Activated gamma-delta T cell treated with Interleukin-2 at 50 U/mL for 16 hours (primary cell): ENCODE results near the gene PRKAR1B.

Experiments
- DNase-seq: peaks from one replicate; pipeline ENCODE4 v3.0.0-alpha.2; 2020

The PRKAR1B gene

DNA sequence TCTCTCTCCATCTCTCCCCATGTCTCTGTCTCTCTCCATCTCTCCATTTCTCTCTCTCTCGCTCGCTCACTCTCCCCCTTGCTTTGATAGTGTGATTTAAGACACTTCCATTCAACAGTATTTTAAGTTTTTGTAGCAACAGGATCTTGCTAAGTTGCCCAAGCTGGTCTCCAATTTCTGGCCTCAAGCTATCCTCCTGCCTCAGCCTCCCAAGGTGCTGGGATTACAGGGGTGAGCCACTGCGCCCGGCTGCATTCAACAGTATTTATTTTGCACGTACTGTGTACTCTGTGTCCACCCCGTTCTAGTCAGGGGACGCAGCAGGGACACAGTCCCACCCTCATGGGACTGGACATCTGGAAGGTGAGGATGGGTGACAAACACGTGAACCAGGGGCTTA, 193.0 kb downstream of the PRKAR1B start:
- no peak for DNase-seq

DNA sequence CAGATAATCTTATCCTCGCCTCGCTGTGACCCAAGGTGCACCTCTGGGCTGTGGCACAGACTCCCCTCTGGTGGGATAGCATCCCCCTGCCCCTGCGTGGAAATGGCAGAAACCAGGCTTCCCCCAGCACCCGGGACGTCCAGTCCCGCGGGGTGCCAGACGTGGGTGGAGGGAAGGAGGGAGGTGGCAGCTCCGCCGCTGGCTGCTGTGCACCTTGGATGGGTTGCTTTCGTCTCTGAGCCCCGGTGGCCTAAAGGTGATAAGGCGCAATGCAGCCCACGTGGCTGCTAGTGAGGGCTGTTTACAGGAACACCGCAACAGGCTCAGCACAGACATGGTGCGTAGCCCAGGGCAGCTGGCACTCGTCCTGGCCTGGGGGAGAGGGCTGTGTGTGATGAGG, 193.8 kb downstream of the PRKAR1B start:
- DNase-seq, result no peak

DNA sequence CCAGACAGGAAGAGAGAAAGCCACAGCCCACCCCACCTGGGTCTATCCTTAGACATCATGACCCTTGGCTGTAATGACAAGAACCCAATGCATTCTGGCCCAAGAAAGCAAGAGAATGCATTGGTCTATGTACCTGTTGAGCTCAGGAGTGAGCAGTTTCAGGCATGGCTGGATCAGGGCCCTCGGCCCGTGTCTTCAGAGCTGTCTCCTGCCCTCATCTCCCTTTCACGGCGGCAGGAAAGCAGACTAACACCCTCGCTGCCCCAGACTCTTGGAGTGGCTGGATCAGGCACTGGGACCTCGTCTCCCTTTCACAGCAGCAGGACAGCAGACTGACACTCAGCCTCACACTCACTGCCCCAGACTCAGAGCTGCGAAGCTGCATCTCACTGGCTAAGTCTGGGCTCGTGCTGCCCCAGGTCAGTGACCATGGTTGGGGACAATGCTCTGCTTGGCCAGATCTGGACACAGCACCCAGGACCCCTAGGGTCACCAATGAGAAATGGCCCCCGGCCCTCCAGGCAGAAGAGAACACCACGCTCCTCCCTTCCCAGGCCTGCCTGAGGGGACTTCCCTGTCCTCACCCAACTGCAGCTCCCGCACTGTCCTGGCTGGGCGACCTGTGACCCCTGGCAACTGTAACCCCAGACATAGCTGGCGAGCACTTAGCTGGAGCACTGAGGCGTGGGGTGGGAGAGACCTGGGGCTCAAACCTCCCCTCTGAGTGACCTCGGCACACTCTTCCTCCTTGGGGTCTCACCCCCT, 194.5 kb downstream of the PRKAR1B start:
- DNase-seq, result no peak

DNA sequence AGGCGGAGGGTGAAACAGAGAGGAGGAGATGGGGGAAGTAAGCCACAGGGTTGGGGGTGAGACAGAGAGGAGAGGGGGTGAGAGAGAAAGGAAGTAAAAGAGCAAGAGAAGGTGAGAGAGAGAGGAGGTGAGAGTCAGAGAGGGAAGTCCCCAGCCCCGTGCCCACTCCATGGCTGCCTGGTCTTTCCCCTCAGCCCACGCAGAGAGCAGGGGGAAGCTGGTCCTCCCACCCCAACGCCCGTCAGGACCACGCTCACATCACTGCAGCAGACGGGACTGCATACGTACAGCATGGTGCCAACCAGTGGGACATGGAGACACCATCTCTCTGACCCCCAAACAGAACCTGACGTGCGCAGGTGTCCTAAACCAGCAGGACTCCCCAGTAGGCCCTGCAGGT, 195.3 kb downstream of the PRKAR1B start:
- no peak for DNase-seq

DNA sequence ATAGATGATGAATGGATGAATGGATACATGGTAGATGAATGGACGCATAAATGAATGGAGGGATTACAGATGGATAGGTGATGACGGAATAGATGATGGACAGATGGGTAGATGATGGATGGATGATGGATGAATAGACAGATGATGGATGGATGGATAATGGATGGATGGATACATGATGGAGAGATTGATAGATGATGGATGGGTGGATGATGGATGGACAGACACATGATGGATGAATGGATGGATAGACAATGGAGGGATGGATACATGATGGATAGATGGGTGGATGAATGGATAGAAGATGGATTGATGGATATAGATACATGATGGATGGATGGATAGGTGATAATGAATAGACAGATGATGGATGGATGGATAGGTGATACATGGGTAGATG, 198.6 kb downstream of the PRKAR1B start:
- DNase-seq, result no peak

DNA sequence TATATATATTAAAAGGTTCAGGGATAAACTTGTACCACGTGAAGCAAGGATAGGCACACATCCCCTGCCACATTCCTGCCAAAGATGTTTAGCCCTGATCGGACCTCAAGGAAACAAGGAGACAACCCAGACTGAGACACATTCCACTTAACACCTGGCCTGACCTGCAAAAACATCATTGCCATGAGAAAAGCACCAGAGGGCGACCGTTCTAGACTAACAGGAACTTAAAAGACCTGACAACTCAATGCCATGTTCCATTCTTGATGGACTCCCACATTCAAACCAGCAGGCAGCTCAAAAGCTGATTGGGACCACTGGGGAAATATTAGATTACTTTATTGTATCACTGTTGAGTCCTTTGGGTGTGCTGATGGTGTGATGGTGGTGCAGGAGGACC, 199.4 kb downstream of the PRKAR1B start:
- DNase-seq, result no peak

DNA sequence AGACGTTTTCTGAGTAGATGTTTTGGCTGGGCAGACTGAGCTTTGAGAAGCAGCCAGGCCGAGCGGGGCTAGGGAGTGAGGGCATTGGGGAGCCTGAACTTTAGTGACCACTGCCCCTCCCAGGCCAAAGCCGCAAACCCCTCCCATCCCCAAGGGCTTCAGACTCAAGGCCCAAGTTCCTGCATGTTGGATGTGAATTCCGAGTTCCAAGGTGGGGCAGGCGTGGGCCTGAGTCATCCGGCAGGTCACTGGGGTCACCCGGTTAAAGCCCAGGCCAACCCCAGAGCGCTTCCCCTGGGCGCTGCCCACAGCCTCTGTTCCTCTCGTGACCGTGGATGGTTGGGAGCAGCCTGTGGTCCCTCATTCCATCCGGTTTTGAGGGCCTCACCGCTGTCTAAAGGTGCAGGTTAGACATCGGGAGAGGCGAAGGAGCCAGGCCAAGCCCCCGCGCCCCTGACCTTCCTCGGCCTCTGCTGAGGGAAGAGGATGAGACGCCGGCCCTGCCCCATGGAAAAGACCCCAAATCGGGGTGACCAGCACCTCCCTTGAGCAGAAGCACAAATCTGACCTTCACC, 200.5 kb downstream of the PRKAR1B start:
- no peak for DNase-seq

DNA sequence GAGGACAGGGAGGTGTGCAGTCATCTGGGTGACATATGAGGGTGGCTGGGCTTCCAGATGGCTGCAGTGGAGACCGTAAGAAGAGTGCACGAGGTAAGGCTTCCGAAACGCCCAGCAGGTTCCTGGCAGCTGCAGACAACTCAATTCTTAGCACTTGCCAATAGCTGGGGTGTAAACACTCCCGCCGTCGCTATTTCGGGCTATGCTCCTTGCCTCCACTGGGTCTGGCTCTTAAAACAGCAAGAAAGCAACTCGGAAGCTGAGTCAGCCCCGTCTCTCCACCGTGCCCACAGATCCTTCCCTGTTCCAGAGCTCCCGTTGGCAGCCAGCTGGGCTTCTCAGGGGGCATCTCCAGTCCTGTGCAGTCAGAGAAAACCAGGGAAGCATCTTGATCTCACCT, 201.3 kb downstream of the PRKAR1B start:
- no peak for DNase-seq

DNA sequence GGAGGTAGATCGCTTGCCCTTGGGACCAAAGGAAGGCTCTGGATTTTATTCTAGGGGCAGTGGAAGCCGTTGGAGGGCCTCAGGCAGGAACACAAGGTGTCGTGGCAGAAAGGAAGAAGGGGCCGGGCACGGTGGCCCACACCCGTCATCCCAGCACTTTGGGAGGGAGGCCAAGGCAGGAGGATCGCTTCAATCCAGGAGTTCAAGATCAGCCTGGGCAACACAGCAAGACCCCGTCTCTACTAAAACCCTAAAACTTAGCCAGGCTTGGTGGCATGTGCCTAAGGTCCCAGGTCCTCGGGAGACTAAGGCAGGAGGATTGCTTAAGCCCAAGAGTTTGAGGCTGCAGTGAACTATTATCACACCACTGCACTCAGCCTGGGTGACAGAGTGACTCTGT, 202.3 kb downstream of the PRKAR1B start:
- no peak for DNase-seq

DNA sequence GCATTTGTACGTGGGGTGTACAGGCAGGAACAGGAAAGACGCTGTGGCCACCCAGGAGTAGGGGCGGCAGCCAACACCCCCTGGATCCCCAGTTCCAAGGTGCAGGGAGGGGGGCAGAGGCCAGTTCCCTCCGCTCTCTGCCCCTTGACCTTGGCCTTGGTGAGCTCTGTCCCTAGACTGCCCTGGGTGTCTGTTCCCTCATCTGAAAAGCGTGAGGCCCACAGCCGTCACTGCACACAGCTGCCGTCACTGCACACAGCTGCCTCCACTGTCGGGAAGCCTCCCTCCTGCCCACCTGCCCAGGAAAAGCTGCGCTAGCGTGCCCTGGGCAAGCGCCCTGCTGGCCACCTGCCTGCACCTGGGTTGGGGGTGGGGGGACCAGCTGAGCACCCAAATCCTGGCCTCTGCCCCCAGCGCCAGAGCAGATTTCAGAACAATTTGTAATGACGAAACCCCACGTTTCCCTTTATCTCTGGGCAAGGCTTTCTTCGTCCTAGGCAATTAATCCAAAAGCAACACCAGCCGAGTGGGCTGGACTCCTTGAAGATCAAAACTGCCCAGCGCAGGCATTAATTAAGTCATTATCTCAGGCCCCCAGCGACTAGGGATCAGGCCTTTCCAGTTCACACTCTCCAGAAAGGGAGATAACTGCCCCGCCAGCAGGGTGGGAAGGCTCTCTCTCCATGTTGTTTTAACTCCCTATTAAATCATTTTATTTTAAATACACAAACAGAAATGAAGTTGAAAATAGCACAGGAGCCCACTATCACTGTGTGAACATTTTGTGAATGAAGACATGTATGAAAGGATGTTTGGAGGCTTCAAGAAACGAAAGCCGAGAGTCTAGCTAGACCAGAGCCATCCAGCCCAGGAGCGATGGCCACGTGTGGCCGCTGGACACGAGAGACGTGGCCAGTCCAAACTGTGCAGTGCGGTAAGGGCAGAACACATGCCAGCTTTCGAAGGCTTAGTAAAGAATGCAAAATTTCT, 203.4 kb downstream of the PRKAR1B start:
- DNase-seq, result no peak

DNA sequence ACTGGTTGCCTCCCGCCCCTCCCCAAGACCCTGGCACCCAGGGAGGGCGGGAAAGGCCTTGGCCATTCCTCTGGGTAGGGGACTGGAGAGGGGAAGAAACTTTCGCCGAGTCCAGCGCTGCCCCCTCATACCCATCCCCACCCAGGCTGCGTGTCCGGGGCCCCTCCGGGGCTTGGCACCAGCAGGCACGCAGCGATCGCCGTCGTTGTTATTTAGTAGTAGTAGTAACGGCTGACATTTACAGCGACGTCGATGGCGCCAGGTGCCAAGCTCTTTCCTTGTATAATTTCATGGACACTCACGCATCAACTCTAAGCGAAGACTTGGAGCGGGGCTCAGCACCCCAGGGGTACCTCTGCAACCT, 204.1 kb downstream of the PRKAR1B start:
- DNase-seq, result no peak

DNA sequence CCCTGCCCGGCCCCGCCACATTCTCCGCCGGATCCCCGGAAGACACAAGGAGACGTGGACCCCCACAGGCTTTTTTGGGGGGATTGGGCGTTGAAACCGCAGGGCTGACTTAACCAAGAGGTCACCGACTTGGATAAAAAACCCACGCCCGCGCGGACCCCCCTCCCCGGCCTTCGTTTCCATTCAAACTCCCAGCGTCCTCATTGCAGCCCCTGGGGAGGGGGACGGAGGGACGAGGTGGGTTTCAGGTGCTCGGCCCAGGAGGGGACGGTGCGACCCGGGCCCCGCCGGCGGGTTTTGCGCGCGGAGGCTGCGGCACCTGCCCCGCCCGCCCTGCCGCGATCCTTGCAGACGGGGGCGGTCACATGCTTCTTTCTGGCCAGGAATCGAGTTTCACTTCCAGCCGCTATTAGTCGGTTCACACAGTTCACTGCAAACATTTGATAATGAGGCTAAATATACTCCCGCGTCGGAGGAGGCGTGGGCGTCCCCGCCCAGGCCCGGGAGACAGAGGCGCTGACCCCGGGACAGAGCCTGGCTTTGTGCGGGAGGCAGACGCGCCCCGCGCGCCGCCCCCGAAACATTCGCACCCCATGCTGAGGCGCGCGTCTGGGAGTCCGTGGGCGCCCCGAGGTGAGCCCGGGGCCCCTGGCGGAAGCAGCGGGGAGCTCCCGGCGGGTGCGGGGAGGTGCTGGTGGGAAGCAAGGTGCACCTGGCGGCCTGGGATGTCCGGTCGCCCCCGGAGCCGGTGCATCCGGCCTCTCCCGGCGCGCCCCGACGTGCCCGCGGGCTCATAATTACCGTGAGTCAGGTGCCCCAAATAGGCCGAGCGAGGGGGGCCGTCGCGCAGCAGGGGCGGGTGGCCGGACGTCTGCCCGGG, 204.8 kb downstream of the PRKAR1B start:
- no peak for DNase-seq

DNA sequence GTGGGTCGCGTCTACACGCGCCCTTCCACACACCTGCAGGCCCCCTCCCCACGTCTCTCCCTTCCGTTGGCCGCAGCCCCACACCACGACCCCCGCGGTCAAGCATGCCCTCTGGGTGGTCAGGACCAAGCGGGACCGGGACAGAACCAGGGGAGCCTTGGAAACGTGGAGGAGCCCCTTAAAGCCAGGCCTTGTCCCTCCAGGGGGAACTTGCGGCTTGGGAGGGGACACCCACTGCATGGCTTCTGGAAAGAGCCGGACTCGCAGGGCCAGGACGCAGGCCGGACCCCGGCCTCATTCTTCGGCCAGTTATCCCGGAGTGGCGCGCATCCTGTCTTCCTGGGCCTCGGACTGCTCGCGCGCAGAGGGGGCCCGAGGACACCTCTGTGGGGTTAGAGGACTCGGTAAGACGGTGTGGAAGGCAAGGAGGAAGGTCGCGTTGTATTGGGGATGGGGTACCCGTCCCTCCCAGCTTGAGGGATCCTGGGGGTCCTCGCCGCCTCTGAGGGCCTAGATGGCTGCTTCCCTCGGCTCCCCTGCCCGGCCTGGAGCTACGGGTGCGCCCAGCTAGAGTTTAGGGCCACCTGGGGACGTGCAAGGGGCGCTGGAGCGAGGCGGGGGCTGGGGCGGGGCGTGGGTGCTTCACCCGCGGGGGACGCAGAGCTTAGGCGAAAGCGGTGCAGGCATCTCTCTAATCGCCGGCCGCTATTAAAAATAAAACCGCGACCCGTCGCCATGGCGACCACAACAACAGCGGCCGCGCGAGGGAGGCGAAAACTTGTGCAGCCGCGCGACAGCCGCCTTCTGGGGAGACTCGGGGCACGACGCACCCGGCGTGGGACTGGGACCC, 205.6 kb downstream of the PRKAR1B start:
- no peak for DNase-seq

DNA sequence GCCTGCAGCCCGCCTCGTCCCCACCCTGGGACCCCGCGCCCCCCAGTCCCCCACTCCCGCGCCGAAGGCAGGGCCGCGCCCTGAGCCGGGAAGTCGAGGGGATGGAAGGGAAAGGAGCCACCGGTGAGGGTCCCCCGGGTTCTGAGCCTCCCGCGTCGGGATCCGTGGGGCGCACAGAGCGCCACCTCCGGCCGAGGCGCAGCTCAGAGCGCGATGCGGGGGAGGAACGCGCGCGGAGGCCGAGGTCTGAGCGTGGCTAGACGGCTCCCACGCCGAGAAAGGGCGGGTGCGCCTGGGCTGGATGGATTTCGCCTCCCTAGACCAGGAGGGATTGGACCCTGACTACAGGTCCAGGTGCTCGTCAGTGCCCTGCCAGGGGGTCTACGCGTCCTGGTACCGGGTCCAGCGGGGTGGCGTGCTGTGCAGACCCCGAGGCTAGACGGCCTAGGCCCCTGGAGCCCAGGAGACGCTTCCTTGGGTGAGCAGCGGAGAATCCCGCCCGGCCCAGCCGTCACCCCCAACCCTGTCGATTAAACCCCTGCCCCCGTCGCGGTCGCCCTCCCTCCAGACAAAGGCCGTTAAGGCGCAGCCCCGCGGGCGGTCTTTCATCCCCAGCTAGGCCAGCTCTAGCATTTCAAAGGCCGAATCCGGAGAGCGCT, 206.4 kb downstream of the PRKAR1B start:
- DNase-seq, result no peak

DNA sequence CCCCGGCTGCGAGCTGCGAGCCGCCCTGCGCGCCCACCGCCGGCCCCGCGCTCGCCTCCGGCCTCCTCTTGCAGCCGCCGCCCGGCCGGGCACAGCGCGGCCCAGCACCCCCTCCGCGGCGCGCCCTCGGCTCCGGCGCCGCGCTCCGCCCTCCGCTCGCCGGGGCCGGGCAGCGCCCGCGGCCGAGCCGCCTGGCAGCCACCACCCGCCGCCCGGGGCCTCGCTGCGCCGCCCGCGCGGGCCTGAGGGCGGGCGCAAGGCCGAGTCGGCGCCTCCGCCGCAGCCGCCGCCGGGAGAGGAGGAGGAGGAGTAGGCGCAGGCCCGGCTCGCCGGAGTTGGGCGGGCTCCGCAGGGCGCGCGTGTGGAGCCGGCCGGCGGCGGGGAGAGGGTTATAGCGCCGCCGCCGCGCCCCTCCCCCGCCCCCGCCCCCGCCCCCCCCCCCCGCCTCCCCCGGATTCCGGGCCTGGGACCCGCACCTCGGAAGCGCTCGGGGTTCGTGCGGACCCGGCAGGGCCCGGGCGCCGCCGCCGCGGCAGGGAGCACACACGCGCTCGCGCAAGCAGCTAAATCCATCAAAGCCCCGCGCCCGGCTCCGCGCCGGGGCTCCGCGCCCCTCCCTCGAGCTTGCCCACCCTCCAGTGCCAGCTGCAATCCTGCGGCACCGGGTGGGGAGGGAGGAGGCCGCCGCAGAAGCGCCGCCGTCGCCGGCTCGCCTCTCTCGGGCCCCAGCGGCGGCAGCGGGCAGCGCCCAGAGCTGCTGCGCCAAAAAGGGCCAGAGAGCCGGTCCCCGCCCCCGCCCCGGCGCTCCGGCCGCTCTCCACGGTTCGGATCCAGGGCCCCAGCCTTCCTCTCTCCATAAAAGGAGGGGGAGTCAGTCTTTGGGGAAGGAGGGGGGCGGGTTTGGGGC, 207.3 kb downstream of the PRKAR1B start, which contains the start of gene PDGFA:
TSS of gene PDGFA (minus strand) at position 363 of the 907 bp plus-strand sequence. CDS start 845 bp downstream, outside the sequence.
- DNase-seq, result no peak

DNA sequence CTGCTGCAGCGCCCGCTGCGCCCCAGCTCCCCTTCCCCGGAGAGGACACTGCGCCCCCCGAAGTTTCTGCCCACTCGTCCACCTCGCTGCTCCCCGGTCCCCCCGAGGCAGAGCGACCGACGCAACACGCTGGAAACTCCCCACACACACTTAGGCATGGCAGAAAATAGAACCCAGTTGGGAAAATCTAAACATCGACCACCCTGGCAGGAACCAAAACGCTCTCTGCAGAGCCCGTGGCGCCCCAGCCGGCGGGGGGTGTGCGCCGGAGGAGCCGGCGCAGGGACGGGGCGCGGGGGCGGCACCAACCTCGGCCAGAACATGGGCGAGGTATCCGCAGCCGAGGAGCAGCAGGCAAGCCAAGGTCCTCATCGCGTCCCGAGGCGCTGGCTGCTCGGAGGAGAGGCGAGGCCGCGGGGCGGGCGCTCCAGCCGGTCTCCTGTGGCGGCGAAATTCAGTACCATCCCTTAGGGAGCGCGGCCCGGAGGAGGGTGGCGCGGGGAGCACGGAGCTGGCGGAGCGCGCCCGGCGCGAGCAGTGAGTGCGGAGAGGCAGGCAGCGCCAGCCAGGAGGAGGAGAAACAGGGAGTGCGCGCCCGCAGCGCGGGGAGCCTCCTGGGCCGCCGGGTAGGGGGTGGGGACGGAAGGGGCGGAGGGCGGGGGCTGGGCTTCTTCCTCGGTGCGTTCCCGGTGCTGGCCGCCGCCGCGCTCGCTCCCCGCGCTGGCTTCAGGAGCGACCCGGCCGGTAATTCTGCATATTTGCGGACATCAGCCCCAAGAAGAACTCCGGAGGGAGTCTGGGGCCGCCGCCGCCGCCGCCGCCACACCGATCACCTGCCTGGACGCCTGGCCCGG, 208.2 kb downstream of the PRKAR1B start:
- DNase-seq, result no peak

DNA sequence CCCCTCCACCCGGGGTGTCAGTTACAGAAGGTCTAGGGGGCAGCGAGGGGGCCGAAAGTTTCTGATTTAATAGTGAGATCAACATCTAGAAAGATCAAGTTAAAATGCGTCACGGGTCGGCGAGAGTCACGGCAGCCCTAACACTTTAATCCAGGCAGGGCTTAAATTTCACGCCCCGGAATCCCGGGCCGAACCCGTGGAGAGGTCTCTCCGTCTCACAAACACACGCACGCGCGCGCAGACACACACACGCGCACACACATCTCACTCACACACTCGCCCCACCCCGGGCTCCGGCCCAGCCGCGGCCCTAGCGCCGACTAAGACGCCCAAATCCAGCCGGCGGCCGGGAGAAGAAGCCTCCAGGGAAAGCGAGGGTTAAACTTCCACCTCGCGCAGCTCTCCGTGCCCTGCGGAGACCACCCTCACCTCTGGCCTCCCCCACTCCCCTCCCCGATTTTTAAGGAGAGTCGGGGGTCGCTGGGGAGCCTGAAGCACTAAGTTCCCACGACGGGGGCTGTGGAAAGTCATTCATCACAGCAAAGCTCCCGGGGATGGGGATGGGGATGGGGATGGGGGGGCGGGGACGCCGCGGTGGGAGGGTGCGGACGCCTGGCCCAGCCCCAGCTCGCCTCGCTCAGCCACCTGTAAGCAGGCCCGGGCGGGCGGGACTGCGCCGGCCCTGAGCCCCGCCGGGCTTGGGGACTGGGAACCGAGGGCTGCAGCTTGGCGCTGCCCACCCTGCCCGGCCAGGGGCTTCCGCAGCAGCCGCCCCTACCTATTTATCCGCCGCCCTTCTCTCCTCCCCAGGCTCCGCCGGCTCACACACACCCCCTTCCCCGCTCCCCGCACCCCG, 209.1 kb downstream of the PRKAR1B start:
- DNase-seq, result no peak
